AG04450 (cell line): ENCODE measurements around the gene GAB1. TPM values are rescaled to one million over a fixed set of nuclear protein-coding genes. Genes with fewer than 3 reads are reported as not detected.

Experiments
- CTCF ChIA-PET: fragments of 300-600, 350-600 bp; formaldehyde crosslinking; extraction: SDS; loops from one replicate; lab custom pipeline; 2022; ENCODE audit warnings: antibody characterized with exemption, inconsistent platforms; lab: Charles Lee
- POLR2A ChIA-PET: fragments of 350-600 bp; formaldehyde crosslinking; extraction: SDS; loops from one replicate; lab custom pipeline; 2021; ENCODE audit warnings: antibody characterized with exemption, inconsistent platforms; lab: Yijun Ruan, JAX
- DNase-seq: peaks from one replicate; pipeline ENCODE4 v3.0.0-alpha.2; 2011; ENCODE audit warnings: low read depth, low spot score
- H3K27ac ChIP-seq: one replicate; pipeline ENCODE4 v1.5.1; 2012; ENCODE audit warnings: low read depth, low read length, control low read depth
- H3K27me3 ChIP-seq: one replicate; pipeline ENCODE4 v1.6.0; 2012; ENCODE audit warnings: low read length; ENCODE audit not compliant: control insufficient read depth, insufficient read depth
- H3K4me3 ChIP-seq: 2 replicates; pipeline ENCODE4 v1.5.1; 2011; ENCODE audit warnings: mild to moderate bottlenecking, low read depth, low read length, control low read depth
- H3K9me3 ChIP-seq: 2 replicates; pipeline ENCODE4 v1.5.1; 2012; ENCODE audit warnings: low read length; ENCODE audit not compliant: control insufficient read depth, insufficient read depth
- polyA plus RNA-seq: library from polyadenylated mRNA; depleted of rRNA; stranded (reverse); fragments of >200 nt; gene quantifications from 2 replicates; pipeline ENCODE4 v1.2.3, GENCODE V29; 2011
- TF ChIP-seq, protein P1 (sequence below): IDR thresholded peaks from 2 replicates; pipeline ENCODE4 v1.5.1; 2011; ENCODE audit warnings: low read depth, low read length, control low read depth, inconsistent platforms

The GAB1 gene
- polyA plus RNA-seq, 1 experiment, result 13.8 TPM

- TF ChIP-seq, protein P1, sequence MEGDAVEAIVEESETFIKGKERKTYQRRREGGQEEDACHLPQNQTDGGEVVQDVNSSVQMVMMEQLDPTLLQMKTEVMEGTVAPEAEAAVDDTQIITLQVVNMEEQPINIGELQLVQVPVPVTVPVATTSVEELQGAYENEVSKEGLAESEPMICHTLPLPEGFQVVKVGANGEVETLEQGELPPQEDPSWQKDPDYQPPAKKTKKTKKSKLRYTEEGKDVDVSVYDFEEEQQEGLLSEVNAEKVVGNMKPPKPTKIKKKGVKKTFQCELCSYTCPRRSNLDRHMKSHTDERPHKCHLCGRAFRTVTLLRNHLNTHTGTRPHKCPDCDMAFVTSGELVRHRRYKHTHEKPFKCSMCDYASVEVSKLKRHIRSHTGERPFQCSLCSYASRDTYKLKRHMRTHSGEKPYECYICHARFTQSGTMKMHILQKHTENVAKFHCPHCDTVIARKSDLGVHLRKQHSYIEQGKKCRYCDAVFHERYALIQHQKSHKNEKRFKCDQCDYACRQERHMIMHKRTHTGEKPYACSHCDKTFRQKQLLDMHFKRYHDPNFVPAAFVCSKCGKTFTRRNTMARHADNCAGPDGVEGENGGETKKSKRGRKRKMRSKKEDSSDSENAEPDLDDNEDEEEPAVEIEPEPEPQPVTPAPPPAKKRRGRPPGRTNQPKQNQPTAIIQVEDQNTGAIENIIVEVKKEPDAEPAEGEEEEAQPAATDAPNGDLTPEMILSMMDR, result no peak
- Histone ChIP-seq H3K27ac (no peak overlapping the region), H3K4me3 (no peak overlapping the region), H3K9me3 (no peaks in the 10 kb centered on the region), H3K27me3 (no peaks in the 10 kb centered on the region)
- ChIA-PET CTCF (no interaction called here), POLR2A (no interaction called here)
- no peak for DNase-seq
These were observed 43.8 kb upstream of the GAB1 start for GRCh38 chr4:143292858-143293257.

- Histone ChIP-seq H3K9me3 (no peaks in the 10 kb centered on the region), H3K27ac (no peak overlapping the region), H3K4me3 (no peak overlapping the region), H3K27me3 (no peaks in the 10 kb centered on the region)
- CTCF ChIA-PET, result no interaction called here
- TF ChIP-seq, protein P1, result no peak
- POLR2A ChIA-PET, result interaction anchor here (0.7 kb wide), 1 partner anchor 13 kb away, joined by 3 read pairs; no protein-coding TSS in a partner anchor
- DNase-seq, result no peak
These were observed 42.4 kb upstream of the GAB1 start for GRCh38 chr4:143294310-143294709.

- TF ChIP-seq, protein P1, result no peak
- Histone ChIP-seq H3K27ac (no peak overlapping the region), H3K4me3 (no peak overlapping the region), H3K27me3 (no peaks in the 10 kb centered on the region), H3K9me3 (no peaks in the 10 kb centered on the region)
- no peak for DNase-seq
- ChIA-PET CTCF (interaction anchor here (0.7 kb wide), 1 partner anchor 170 kb away, joined by 3 read pairs; no protein-coding TSS in a partner anchor), POLR2A (interaction anchor here (0.7 kb wide), 2 partner anchors 13 to 21 kb away, joined by 3 read pairs; no protein-coding TSS in a partner anchor)
These were observed 41.9 kb upstream of the GAB1 start for GRCh38 chr4:143294710-143295275.

DNA sequence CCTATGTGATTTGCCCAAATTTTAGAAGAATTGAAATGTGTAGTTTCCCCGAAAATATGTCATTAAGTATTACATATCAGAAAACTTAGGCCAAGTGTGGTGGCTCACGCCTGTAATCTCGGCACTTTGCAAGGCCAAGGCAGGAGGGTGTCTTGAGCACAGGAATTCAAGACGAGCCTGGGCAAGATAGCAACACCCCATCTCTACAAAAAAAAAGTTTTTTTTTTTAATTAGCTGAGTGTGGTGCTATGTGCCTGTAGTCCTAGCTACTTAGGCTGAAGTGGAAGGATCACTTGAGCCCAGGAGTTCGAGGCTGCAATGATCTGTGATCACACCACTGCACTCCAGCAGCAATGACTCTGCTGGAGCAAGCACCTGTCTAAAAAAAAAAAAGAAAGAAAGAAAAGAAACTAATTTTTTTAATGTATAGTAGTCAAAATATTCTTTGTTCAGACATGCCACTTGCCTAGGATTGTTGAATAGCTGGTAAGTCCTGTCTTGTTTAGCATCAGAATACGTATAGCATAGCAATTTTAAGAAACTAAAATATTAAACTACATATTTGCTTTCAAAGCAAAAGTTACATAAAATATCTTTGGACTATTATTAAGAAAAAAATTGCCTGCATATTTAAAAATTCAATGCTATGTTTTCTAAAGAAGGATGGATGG is 40.1 kb upstream of the GAB1 start:
- Histone ChIP-seq H3K4me3 (no peak overlapping the region), H3K27ac (no peak overlapping the region), H3K27me3 (no peaks in the 10 kb centered on the region), H3K9me3 (no peaks in the 10 kb centered on the region)
- DNase-seq, result no peak
- TF ChIP-seq, protein P1, result no peak
- ChIA-PET CTCF (no interaction called here), POLR2A (no interaction called here)

DNA sequence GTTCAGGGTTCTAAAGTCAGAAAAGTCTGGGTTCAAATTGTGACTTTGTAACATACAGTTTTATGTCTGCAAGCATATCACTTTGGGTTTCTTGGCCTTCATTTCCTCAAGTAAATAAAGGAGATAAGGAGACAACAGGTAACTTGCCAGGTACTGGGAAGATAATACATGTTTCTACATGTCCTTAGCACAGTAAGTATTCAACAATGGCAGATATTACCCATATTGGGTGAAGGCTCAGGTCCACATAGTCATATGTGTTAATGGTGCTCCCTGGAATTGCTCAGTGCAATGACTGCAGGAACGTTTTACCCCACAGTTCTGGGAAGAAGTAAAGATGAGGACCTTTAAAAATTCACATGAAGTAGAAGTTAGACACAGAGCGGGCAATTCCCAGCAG is 35.8 kb upstream of the GAB1 start:
- DNase-seq, result no peak
- ChIA-PET CTCF (interaction anchor here (1.3 kb wide), 1 partner anchor 10 kb away, joined by 3 read pairs; no protein-coding TSS in a partner anchor), POLR2A (no interaction called here)
- no peaks in the 10 kb centered on the region for H3K9me3 ChIP-seq
- TF ChIP-seq, protein P1, result no peak
- H3K4me3 ChIP-seq, result no peak overlapping the region
- no peaks in the 10 kb centered on the region for H3K27me3 ChIP-seq
- H3K27ac ChIP-seq, result no peak overlapping the region
